Upper lobe of left lung (tissue), 4 donors: ENCODE measurements around the gene SLC35E4.

Source experiments
- EP300 ChIP-seq, 4 donors: sonication (generic); formaldehyde crosslinking; IDR thresholded peaks; one replicate each; pipeline ENCODE4 v1.5.1; 2017; ENCODE audit warnings: antibody characterized with exemption in 4 of 4, control low read depth in 2 of 4
- POLR2A ChIP-seq, 4 donors: fragments of 450-650 bp; IDR thresholded peaks; one replicate each; pipeline ENCODE4 v1.5.1; 2016 to 2017; ENCODE audit warnings: antibody characterized with exemption in 4 of 4, mild to moderate bottlenecking in 2 of 4
- POLR2AphosphoS5 ChIP-seq, 2 donors: sonication (generic); formaldehyde crosslinking; IDR thresholded peaks; one replicate each; pipeline ENCODE4 v1.5.1; 2017; ENCODE audit warnings: antibody characterized with exemption in 2 of 2
- TF ChIP-seq, protein P1 (sequence below), 6 experiments: fragments of 450-650 bp in 4 of 6; fragments of 200-600 bp in 2 of 6; sonication (generic) in 2 of 6; IDR thresholded peaks; one replicate each; pipeline ENCODE4 v1.5.1; 2016 to 2019; ENCODE audit warnings: antibody characterized with exemption in 6 of 6

DNA sequence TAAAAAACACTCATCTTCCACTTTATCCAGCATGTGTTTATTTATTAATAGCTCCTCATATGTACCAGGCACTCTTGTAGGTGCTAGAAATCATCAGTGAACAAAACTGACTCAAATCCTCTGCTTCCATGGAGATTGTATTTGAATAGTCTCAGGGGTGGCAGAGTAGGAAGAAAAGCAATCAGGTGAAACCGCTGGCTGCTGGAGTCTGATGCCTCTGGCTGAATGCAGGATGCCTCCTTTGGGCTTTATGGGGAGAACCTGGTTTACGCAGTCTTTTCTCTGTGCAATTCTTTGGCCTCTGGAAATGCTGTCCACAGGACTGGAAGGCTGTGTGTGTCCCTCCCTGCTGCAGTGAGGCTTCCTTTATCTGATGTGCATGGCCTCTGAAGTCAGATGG is 46.2 kb downstream of the SLC35E4 start:
- no peak for TF ChIP-seq POLR2A (IDR thresholded peaks at IDR 0.05)
- no peak for TF ChIP-seq POLR2AphosphoS5 (IDR thresholded peaks at IDR 0.05)
- TF ChIP-seq, protein P1, sequence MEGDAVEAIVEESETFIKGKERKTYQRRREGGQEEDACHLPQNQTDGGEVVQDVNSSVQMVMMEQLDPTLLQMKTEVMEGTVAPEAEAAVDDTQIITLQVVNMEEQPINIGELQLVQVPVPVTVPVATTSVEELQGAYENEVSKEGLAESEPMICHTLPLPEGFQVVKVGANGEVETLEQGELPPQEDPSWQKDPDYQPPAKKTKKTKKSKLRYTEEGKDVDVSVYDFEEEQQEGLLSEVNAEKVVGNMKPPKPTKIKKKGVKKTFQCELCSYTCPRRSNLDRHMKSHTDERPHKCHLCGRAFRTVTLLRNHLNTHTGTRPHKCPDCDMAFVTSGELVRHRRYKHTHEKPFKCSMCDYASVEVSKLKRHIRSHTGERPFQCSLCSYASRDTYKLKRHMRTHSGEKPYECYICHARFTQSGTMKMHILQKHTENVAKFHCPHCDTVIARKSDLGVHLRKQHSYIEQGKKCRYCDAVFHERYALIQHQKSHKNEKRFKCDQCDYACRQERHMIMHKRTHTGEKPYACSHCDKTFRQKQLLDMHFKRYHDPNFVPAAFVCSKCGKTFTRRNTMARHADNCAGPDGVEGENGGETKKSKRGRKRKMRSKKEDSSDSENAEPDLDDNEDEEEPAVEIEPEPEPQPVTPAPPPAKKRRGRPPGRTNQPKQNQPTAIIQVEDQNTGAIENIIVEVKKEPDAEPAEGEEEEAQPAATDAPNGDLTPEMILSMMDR (IDR thresholded peaks at IDR 0.05) = no peak
- no peak for TF ChIP-seq EP300 (IDR thresholded peaks at IDR 0.05)
